ENCODE results near the gene UBR4.

Gene UBR4

DNA sequence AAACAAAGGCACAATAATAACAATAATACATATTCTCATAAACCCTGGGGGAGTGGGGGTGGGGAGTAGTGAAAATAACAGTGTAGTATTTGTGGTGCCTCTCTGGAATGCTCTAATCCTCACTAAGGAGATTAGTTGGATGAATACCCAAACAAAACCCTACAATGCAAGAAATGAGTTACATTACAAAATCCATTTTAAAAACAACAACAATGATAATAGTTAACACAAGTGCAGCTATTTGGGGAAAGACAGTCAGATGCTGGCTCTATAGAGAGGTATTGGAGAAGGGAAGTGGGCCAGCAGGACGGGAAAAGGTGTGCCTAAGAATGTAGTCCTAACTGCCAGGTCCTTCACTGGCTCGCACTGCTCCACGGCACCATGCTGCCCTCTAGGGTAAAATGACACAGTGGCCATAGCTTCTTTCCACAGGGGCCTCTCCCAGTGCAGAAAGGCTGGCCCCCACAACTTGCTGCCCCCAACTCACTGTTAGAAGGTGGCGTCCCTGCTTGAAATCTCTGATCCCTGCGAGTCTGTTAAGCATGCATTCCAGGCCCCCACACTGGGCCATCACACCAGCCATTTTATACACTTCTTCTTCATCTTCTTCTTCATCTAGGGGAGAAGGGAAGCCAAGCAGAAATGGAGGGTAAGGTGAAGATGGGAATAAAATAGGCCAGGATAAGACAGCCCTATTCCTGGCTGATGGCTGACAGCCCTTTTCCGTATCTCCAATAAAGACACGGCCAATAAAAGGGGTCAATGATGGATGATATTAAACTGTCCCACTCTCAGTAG lies 113.8 kb downstream of the UBR4 start:
- H3K9ac ChIP-seq (ENCODE audit: low read length in 2 of 2) = no peak overlapping the region
- peaks cover 82 to 83% of the 10 kb centered on the region in 2 donors for H3K36me3 ChIP-seq (ENCODE audit: control insufficient read depth in 2 of 2, insufficient read depth in 2 of 2, low read length in 2 of 2)
- no peaks in the 10 kb centered on the region for H3K27me3 ChIP-seq (ENCODE audit: control insufficient read depth in 1 of 2, insufficient read depth in 2 of 2, low read length in 2 of 2)
- H3K27ac ChIP-seq (ENCODE audit: low read length) = no peak overlapping the region
- H3K4me3 ChIP-seq (ENCODE audit: low read length in 2 of 2) = no peak overlapping the region
- H3K9me3 ChIP-seq (ENCODE audit: control insufficient read depth in 2 of 2, low read length in 2 of 2) = no peaks in the 10 kb centered on the region
- H3K4me1 ChIP-seq (ENCODE audit: control insufficient read depth, insufficient read depth, low read length) = peaks cover 3% of the 10 kb centered on the region

DNA sequence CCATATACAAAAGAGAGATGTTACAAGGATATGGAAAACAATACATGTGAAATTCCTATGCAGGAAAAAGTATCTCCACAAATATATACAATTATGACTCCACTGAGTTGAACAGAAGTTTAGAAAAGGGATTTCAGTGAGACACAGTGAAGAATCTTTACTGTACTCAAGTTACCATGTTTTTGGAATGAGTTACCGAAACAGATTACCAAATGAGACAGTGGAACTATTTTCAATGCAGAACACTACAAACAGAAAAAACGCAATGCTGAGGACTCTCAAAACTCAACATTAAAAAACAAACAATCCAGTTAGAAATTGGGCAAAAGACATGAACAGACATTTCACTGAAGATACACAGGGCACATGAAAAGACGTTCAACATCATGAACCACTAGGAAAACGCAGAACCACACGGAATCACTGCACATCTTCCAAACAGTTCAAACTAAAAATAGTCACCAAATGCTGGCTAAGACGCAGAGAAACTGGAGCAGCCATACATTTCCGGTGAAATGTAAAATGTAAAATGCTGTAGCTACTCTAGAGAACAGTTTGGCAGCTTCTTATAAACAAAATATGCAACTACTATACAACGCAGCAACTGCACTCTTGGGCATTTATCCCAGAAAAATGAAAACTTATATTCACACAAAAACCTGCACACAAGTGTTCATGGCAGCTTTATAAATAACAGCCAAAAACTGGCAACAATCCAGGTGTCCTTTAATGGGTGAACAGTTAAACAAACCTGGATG lies 118.7 kb downstream of the UBR4 start:
- H3K4me1 ChIP-seq (ENCODE audit: control insufficient read depth, insufficient read depth, low read length) = peaks cover 28% of the 10 kb centered on the region
- H3K9ac ChIP-seq (ENCODE audit: low read length in 2 of 2) = no peak overlapping the region
- no peak overlapping the region for H3K27ac ChIP-seq (ENCODE audit: low read length)
- no peaks in the 10 kb centered on the region for H3K27me3 ChIP-seq (ENCODE audit: control insufficient read depth in 1 of 2, insufficient read depth in 2 of 2, low read length in 2 of 2)
- no peak overlapping the region for H3K4me3 ChIP-seq (ENCODE audit: low read length in 2 of 2)
- H3K36me3 ChIP-seq (ENCODE audit: control insufficient read depth in 2 of 2, insufficient read depth in 2 of 2, low read length in 2 of 2) = peaks cover 77 to 80% of the 10 kb centered on the region in 2 donors
- no peaks in the 10 kb centered on the region for H3K9me3 ChIP-seq (ENCODE audit: control insufficient read depth in 2 of 2, low read length in 2 of 2)

DNA sequence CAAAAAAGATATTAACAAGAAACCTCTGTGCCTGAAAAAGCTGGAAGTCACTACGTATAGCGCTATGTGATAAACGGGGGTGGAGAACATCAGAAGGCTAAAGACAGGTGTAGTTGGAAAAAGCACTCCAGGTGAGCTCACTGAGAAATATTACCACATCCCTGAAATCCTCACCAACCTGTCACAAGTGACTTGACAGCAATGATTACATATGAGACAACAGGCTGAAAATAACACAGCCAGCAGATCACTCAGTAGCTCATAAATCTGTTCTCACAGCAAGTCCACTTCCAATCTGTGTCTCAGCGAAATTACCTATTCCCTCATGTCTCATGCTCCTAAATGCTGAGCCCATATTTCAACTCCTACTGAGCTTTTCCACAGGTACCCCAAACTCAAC lies 120.5 kb downstream of the UBR4 start:
- H3K4me1 ChIP-seq (ENCODE audit: control insufficient read depth, insufficient read depth, low read length) = peaks cover 25% of the 10 kb centered on the region
- no peaks in the 10 kb centered on the region for H3K9me3 ChIP-seq (ENCODE audit: control insufficient read depth in 2 of 2, low read length in 2 of 2)
- H3K9ac ChIP-seq (ENCODE audit: low read length in 2 of 2) = no peak overlapping the region
- no peak overlapping the region for H3K4me3 ChIP-seq (ENCODE audit: low read length in 2 of 2)
- H3K36me3 ChIP-seq (ENCODE audit: control insufficient read depth in 2 of 2, insufficient read depth in 2 of 2, low read length in 2 of 2) = peaks cover 73 to 76% of the 10 kb centered on the region in 2 donors
- no peaks in the 10 kb centered on the region for H3K27me3 ChIP-seq (ENCODE audit: control insufficient read depth in 1 of 2, insufficient read depth in 2 of 2, low read length in 2 of 2)
- H3K27ac ChIP-seq (ENCODE audit: low read length) = no peak overlapping the region

DNA sequence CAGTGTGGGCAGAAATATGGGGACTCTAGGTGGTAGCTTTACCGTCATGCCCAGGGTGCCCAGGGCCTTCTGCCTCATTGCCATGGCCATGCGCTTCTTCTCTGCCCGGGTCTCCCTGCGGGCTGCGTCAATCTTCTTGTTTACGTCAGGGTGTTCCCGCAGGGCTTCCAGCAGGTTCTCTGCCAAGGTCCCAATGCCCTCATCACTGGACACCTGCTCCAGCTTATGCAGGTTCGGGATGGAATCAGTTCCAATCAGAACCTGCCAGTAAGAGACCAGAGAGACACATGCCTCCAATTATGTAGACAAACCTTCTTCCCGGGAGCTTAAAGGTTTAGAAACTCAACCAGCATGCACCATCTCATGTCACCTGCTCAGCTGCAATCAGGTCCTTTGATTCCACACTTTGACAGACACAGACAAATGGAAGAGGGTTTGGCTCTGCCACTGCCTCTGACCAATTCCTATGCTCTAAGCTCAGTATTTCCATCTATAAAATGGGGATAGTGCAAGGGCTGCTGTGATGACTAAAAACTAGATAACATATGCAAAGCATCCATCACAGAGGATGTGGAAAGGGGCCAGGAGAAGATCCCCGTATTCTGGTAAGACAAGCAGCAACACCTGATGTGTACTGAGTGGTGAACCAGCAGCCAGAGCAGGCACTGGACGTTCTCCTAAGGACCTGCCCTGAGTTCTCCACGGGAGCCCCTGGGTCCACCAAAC lies 121.2 kb downstream of the UBR4 start:
- H3K9me3 ChIP-seq (ENCODE audit: control insufficient read depth in 2 of 2, low read length in 2 of 2) = no peaks in the 10 kb centered on the region
- peaks cover 73 to 76% of the 10 kb centered on the region in 2 donors for H3K36me3 ChIP-seq (ENCODE audit: control insufficient read depth in 2 of 2, insufficient read depth in 2 of 2, low read length in 2 of 2)
- H3K27me3 ChIP-seq (ENCODE audit: control insufficient read depth in 1 of 2, insufficient read depth in 2 of 2, low read length in 2 of 2) = no peaks in the 10 kb centered on the region

DNA sequence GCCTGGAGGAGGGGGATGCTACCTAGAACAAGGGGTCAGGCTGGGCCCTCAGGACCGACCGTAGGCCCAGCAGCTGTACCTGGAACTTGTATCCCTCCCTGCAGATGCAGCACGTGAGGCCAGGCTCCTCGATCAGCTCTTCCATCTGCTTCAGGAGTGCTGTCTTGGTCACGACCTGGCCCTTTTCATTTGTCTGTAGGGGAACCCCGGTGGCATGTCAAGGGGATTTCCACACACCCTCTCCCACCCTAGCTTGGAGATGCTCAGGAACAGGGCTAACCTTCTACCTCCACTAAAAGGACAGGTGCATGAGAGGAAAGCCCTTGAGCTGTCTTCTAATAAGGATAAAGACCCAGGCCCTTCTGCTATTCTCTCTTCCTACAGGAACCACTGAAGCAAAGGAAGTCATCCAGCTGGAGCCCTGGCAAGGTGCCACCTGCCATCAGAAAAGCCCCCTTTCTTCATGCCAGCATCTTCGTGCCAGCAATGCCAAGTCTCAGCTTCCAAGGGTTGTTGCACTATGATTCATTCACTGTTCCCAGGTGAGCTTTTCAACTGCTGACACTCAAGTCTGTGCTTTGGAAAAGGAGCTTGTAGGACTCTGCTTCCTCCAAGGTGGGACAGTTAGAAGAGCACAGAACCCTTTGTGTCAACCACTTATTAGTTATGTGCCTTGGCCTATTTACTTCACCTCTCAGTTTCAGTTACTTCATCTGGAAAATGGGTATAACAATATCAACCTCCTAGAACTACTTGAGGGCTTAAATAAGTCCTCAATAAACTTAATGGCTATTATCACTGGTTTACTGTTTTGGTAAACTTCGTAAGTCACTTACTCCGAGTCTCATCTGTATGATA lies 122.1 kb downstream of the UBR4 start:
- Histone ChIP-seq H3K27ac (ENCODE audit: low read length) (no peak overlapping the region), H3K27me3 (ENCODE audit: control insufficient read depth in 1 of 2, insufficient read depth in 2 of 2, low read length in 2 of 2) (no peaks in the 10 kb centered on the region), H3K4me1 (ENCODE audit: control insufficient read depth, insufficient read depth, low read length) (peaks cover 25% of the 10 kb centered on the region), H3K9ac (ENCODE audit: low read length in 2 of 2) (no peak overlapping the region), H3K4me3 (ENCODE audit: low read length in 2 of 2) (no peak overlapping the region), H3K36me3 (ENCODE audit: control insufficient read depth in 2 of 2, insufficient read depth in 2 of 2, low read length in 2 of 2) (peaks cover 73 to 76% of the 10 kb centered on the region in 2 donors), H3K9me3 (ENCODE audit: control insufficient read depth in 2 of 2, low read length in 2 of 2) (no peaks in the 10 kb centered on the region)

More for the DNA sequence above, 121.2 kb downstream of the UBR4 start:
- H3K4me1 ChIP-seq (ENCODE audit: control insufficient read depth, insufficient read depth, low read length) = peaks cover 25% of the 10 kb centered on the region
- no peak overlapping the region for H3K4me3 ChIP-seq (ENCODE audit: low read length in 2 of 2)
- H3K27ac ChIP-seq (ENCODE audit: low read length) = no peak overlapping the region
- no peak overlapping the region for H3K9ac ChIP-seq (ENCODE audit: low read length in 2 of 2)

DNA sequence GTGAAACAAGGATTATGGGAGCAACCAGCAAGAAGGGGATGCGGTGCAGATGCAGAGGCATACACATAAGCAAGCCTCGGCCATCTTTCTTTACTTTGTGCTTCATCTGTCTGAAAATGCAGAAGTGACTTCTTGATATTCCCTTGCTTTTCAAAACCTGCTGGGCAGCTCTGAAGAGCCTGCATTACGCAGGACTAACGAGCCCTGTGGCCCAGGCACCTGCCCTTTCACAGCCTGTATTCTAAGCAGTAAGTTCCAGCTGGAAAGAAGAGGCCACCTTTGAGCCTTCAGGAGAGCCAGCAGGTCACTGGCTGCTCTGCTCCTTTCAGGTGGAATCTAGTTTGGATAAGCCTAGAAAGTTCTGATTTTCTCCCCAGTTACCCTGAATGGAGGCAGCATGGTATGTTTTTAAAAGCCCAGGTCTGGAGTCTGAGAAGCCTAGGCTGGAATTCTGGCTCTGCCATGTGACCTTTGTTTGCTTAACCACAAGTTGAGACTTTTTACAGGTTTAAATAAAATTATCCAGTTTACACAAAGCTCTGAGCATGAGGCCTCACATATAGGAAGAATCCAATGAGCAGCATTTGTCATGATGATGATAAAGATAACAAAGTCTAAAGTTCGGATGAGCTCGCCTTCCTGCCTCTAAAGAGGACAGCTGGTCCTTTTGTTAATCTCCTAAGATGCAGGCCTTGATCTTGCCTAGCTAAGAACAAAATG lies 122.9 kb downstream of the UBR4 start:
- Histone ChIP-seq H3K9ac (ENCODE audit: low read length in 2 of 2) (no peak overlapping the region), H3K4me1 (ENCODE audit: control insufficient read depth, insufficient read depth, low read length) (peaks cover 25% of the 10 kb centered on the region), H3K4me3 (ENCODE audit: low read length in 2 of 2) (no peak overlapping the region), H3K9me3 (ENCODE audit: control insufficient read depth in 2 of 2, low read length in 2 of 2) (no peaks in the 10 kb centered on the region), H3K27ac (ENCODE audit: low read length) (no peak overlapping the region), H3K36me3 (ENCODE audit: control insufficient read depth in 2 of 2, insufficient read depth in 2 of 2, low read length in 2 of 2) (peaks cover 73 to 76% of the 10 kb centered on the region in 2 donors), H3K27me3 (ENCODE audit: control insufficient read depth in 1 of 2, insufficient read depth in 2 of 2, low read length in 2 of 2) (no peaks in the 10 kb centered on the region)

DNA sequence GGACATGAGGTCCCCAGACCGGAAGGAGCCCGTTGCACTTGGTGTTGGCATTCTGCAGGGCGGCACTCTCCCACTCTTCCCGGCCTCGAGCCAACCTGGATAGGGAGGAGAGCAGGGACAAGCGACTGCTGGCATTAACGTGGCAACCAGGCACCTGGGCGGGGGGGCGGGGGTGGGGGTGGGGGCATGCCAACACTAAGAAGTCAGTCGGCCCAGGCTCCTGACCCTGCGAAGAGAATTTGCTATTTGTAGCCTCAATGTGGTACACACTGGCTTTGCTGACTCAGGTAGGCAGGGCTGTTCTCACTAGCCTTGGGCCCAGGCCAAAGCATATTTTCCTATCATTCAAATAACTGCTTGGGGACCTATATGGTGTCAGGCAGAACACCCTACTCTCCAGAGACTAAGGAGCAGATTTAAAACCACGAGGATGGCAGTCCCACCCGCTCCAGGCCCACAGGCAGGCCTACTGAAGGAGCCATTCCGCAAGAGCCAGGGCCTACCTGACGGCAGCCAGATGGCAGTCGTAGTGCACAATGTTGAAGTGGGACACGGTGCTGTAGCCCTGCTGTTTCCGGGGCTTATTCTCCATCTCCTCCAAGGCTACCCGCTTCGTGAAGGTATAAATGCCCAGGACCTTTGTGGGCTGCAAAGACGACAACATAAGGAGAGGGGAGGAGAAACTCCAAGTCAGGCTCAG lies 123.7 kb downstream of the UBR4 start:
- peaks cover 25% of the 10 kb centered on the region for H3K4me1 ChIP-seq (ENCODE audit: control insufficient read depth, insufficient read depth, low read length)
- no peak overlapping the region for H3K9ac ChIP-seq (ENCODE audit: low read length in 2 of 2)
- H3K9me3 ChIP-seq (ENCODE audit: control insufficient read depth in 2 of 2, low read length in 2 of 2) = no peaks in the 10 kb centered on the region
- peaks cover 81 to 84% of the 10 kb centered on the region in 2 donors for H3K36me3 ChIP-seq (ENCODE audit: control insufficient read depth in 2 of 2, insufficient read depth in 2 of 2, low read length in 2 of 2)
- no peak overlapping the region for H3K4me3 ChIP-seq (ENCODE audit: low read length in 2 of 2)
- no peaks in the 10 kb centered on the region for H3K27me3 ChIP-seq (ENCODE audit: control insufficient read depth in 1 of 2, insufficient read depth in 2 of 2, low read length in 2 of 2)
- H3K27ac ChIP-seq (ENCODE audit: low read length) = no peak overlapping the region

DNA sequence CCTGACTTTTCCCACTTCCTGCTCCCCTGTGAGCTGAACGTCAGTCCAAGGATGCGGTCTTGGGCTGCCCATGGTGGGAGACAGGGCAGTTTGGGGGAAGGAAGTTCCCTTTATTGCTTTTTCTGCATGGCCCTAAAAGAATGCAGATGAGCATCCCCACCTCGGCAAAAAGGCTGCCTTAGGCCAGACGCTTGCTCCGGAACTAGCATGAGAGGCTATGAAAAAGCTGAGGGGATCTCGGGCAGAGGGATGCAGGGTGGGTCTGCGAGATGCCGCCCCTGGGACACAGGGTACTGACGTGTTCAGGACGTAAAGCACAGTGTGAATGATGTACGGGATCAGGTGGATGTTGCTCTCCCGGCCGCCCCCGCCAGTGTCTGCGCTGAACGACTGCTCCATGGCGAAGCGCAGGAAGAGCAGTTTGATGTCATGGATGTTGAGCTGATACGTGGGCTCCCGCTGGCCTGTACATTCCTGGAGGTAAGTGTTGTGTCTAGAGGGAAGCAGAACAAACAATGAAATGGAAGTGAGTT lies 125.8 kb downstream of the UBR4 start:
- H3K9ac ChIP-seq (ENCODE audit: low read length in 2 of 2) = no peak overlapping the region
- H3K4me1 ChIP-seq (ENCODE audit: control insufficient read depth, insufficient read depth, low read length) = peaks cover 12% of the 10 kb centered on the region
- H3K36me3 ChIP-seq (ENCODE audit: control insufficient read depth in 2 of 2, insufficient read depth in 2 of 2, low read length in 2 of 2) = peaks cover 91 to 93% of the 10 kb centered on the region in 2 donors
- no peak overlapping the region for H3K27ac ChIP-seq (ENCODE audit: low read length)
- no peaks in the 10 kb centered on the region for H3K9me3 ChIP-seq (ENCODE audit: control insufficient read depth in 2 of 2, low read length in 2 of 2)
- H3K4me3 ChIP-seq (ENCODE audit: low read length in 2 of 2) = no peak overlapping the region
- no peaks in the 10 kb centered on the region for H3K27me3 ChIP-seq (ENCODE audit: control insufficient read depth in 1 of 2, insufficient read depth in 2 of 2, low read length in 2 of 2)

DNA sequence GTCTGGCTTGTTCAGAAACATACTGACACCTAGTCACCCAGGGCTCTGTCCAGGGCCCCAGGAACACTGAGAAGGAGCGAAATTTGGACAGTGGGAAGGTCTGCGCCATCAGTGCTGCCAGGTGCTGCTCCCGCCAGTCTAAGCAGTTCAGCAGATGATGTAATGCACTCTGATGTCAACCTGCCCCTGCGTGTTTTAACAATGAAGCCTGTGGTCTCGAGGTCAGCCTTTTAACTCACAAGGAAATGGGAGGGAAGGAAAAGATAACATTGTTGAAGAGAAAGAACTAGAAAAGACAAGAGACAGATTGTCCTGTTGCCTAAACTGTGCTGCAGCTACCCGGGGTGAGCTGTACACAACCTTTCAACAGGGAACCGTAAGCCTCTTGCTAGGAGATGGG lies 127.0 kb downstream of the UBR4 start:
- H3K9ac ChIP-seq (ENCODE audit: low read length in 2 of 2) = no peak overlapping the region
- H3K36me3 ChIP-seq (ENCODE audit: control insufficient read depth in 2 of 2, insufficient read depth in 2 of 2, low read length in 2 of 2) = peaks cover 87 to 92% of the 10 kb centered on the region in 2 donors
- peaks cover 12% of the 10 kb centered on the region for H3K4me1 ChIP-seq (ENCODE audit: control insufficient read depth, insufficient read depth, low read length)
- no peak overlapping the region for H3K27ac ChIP-seq (ENCODE audit: low read length)
- no peak overlapping the region for H3K4me3 ChIP-seq (ENCODE audit: low read length in 2 of 2)
- H3K27me3 ChIP-seq (ENCODE audit: control insufficient read depth in 1 of 2, insufficient read depth in 2 of 2, low read length in 2 of 2) = no peaks in the 10 kb centered on the region
- H3K9me3 ChIP-seq (ENCODE audit: control insufficient read depth in 2 of 2, low read length in 2 of 2) = no peaks in the 10 kb centered on the region
